GM10847 (cell line): ENCODE results near the gene CLEC20A.

Source experiments
- POLR2A ChIP-seq: IDR thresholded peaks from 2 replicates; pipeline ENCODE4 v1.6.1; 2011; ENCODE audit not compliant: insufficient read length; ENCODE audit errors: extremely low read depth

CLEC20A gene

GRCh38 chr1:178533121-178533946, 36.6 kb upstream of the CLEC20A start:
- TF ChIP-seq POLR2A, result no peak

GRCh38 chr1:178532392-178532791, 35.6 kb upstream of the CLEC20A start:
- no peak for TF ChIP-seq POLR2A

GRCh38 chr1:178531887-178532286, 35.1 kb upstream of the CLEC20A start:
- no peak for TF ChIP-seq POLR2A

DNA sequence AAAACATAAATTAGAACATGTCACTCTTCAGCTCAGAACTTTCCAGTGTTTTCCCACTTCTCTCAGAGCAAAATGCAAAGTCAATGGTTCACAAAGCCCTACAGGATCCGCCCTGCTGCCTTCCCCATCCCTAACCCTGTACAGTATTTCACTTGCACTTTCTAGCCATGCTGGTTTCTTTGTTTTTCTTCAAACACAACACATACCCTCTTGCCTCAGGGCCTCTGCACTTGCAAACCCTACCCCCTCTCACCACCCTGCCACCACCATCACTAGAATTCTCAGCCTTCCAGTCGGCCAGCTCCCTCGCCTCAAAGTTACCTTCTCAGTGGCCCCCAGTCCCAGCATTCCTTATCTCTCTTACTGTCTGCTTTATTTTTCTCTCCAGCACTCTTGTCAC, 33.7 kb upstream of the CLEC20A start:
- TF ChIP-seq POLR2A, result no peak

DNA sequence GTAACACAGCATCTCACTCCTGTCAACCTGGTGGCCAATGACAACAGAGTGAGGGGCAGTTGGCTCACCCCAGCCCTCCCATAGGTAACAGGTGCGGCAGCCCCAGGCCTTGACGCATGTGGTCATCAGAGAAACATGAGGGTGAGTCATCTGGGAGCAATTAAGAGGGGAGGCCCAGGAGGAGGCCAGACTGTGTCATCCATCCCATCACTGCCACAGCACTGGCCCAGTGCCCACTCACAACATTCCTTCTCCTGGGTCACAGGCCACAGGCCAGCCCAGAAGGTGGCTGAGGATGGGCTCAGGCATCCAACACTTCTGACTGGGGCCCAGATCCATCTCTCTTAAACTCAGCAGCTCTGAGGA, 33.3 kb upstream of the CLEC20A start:
- TF ChIP-seq POLR2A, result no peak

- no peak for TF ChIP-seq POLR2A
These were observed 32.7 kb upstream of the CLEC20A start for GRCh38 chr1:178529364-178530036.

- no peak for TF ChIP-seq POLR2A
These were observed 32.2 kb upstream of the CLEC20A start for GRCh38 chr1:178528953-178529335.

DNA sequence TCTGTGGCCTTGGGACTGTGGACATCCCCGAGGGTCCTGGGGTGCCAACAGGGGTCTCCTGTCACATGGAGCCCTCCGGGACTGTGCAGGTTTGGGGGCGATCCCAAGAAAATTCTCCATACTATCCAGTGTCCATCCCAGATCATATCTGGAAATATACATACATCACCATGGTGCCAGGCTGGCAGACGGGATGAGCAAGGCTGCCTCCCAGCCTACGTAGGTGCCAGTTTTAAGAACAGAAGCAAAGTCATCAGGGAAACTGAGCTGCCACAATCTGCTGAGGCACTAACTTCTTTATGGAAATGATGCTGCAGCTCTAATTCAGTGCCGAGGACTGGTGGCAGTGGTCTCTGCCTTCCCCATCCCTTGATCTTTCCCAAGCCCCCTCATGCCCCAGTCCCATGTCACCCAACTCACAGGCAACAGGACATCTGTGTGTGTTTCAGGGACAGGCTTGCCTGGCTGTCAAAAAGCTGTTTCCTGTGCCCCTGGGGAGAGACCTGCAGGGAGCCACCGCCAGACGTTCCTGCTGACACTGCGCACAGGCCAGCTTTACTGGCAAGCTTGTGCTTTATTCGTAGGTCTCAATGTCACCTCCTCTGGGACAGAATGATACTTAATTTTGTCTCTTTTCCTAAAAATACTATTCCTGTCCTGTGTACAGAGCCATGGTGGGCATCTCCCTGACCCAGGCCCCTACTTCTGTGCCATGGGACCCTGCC, 31.6 kb upstream of the CLEC20A start:
- TF ChIP-seq POLR2A, result no peak

DNA sequence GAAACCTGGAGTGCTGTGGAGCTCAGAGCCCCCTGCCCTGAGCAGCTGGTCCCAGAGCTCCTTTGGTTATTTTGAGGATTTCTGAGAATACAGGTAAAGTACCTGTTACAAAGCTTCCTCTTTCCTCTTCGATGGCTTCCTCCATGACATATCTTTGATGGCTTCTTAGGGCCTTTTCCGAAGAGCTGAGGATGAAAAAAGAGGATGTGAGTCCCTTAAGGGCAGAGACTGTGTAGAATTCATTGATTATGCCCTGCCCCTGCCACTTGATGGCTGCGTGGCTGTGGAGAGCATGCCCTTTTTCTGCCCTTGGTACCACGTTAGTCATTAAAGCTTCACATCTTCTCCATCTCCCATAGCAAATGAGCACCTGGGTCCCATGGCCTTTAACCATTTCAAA, 30.4 kb upstream of the CLEC20A start:
- no peak for TF ChIP-seq POLR2A

DNA sequence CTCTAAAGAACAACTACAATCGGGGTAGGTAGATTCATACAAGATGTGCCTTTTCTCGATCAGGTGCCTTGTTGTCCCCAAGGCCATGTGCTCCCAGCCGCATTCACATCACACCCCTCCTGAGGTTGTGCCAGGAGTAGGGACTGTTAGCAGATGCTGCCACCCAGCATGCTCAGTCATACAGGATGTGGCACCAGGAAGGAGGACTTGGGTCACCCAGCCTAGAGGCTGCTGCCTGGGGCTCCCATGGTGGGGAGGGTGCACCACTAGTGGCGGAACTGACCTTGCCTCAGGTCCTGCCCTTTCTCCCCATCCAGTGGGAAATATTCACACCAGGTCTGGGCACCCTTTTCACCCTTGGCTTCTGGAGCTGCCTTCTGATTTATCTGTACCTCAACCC, 24.5 kb upstream of the CLEC20A start:
- TF ChIP-seq POLR2A, result no peak

- no peak for TF ChIP-seq POLR2A
These were observed 24.0 kb upstream of the CLEC20A start for GRCh38 chr1:178520803-178521202.

DNA sequence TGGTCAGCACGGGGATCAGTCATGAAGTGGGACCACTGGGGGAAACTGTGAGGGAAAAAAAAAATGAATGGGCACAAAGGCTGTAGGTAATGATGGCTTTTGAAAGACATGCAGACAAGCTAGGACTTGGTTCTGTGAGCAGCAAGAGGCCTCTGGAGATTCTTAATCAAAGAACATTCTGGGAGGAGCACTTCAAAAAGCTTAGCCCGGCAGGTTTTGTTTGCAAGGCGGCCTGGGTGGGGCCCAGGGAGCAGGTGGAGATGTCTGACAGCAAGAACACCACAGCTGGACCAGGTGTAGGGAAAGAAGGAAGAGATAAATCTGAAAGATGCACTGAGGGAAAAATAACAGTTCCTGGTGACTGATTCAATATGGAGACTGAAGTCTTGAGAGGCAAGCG, 22.1 kb upstream of the CLEC20A start:
- TF ChIP-seq POLR2A, result no peak

DNA sequence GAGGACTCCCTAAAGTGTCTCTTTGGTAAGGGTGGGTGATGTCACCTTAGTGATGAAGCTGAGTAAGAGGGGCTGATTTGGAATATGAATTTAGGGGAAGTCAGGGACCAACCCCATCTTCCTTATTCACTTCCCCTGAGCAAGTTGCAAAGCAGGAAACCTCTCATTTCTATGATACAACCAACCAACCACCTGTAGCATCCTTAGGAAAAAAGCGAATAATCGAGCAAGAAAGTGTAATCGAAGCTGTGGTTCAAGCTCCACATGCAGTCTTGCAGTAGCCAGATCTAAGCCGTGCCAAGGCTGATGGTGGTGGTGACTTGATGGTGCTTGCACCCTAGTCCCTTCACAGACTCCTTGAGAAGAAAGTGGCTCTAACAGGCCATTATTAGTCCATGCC, 19.3 kb upstream of the CLEC20A start:
- TF ChIP-seq POLR2A, result no peak

DNA sequence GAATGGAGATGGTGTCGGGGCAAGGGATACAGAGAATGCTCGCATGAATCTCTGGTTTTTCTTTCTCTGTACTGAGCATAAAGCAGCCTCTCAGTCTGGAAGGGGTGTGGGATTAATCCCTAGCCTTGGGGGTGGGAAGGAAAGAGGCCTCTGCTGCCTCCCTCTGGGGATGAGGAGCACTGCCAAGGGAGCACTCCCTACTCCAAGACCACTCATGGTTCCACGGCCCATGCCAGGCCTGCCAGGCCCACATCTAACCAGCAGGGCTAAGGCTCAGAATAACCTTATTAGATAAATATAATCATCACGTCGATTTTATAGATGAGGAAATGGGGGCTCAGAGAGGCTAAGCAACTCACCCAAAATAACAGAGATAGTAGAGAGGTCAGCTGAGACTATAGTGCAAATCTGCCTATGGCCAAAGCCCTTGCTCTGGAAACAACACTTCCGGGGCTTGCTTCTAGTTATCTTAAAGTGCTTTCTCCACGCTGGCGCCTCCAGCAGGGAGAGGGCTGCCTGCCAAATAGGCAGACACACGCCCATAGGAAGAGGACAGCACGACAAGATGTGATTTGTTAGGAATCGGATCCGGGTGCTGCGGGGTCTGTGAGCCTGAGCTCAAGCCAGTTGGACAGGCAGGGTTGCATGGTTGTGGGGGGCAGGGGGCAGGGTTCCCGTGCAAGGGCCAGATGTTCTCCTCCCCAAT, 16.7 kb upstream of the CLEC20A start:
- TF ChIP-seq POLR2A, result no peak

GRCh38 chr1:178512566-178513277, 16.0 kb upstream of the CLEC20A start, which contains the start of gene TEX35:
TSS of gene TEX35 (plus strand) at chr1:178513109. CDS start at chr1:178513189, 80 bp downstream.
- no peak for TF ChIP-seq POLR2A
